Activated CD4-positive, alpha-beta T cell treated with anti-CD3 and anti-CD28 coated beads for 48 hours (primary cell): ENCODE data around the gene POU2AF2.
"Not testable (repeated sequence)": the region's sequence is repeated elsewhere in the genome, so short reads cannot be mapped to it uniquely, and the experiment has no call there.

Experiments
- DNase-seq: peaks from one replicate; pipeline ENCODE4 v3.0.0-alpha.2; 2020

Gene POU2AF2

DNA sequence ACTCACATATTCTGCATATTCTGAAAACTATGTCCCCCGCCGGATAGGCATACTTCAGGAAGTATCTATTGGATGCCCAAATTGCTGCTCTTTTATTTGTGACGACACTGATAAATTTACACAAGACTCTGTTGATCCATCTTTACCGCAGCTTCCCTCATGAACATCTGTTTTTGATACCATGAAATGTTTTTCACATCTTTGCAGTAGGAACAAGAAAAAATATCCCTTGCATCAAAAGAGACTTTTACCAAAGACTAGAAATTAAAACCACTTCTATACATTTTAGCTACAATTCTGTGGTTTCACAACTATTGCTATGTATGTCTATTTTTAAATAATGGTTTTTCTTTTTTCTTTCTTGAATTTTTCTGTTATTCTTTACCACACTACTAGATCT, 15.3 kb downstream of the POU2AF2 start:
- DNase-seq, result no peak

DNA sequence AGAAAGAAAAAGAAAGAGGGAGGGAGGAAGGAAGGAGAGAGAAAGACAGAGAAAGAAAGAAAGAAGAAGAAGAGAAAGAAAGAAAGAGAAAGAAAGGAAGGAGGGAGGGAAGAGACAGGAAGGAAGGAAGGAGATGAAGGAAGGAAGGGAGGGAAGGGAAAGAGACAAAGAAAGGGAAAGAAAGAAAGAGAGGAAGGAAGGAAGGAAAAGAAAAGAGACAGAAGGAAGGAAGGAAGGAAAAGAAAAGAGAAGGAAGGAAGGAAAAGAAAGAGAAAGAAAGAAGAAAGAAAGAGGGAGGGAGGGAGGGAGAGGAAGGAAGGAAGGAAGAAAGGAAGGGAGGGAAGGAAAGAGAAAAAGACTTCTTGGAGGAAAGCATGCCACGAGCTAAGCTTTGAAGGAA, 19.1 kb downstream of the POU2AF2 start:
- no peak for DNase-seq

DNA sequence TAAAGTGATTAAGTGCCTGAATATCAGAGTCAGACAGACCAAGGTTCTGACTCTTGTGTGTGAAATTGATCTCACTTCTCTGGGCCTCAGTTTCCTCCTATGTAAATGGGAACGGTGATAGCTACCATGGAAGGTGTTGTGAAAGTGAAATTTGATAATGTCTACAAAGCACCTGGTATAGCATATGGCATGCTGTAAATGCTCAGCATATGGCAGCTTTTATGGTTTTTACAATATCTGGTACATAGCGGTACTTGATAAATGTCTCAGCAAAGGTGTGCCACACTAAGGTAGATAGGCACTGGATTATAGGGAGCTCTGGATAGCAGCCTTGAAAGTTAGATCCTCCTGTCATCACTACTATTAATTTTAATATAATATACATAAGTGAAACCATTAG, 19.9 kb downstream of the POU2AF2 start:
- no peak for DNase-seq

DNA sequence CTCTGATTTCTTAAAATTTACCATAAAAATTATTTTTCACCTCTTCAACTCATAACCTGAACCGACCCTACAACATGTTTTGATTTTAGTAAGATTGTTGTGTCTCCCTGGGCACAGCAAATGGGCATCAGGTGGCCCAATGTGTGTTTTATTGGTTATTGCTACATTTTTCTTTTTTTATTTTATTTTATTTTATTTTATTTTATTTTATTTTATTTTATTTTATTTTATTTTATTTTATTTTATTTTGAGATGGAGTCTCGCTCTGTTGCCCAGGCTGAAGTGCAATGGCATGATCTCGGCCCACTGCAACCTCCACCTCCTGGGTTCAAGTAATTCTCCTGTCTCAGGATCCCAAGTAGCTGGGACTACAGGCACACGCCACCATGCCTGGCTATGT, 22.8 kb downstream of the POU2AF2 start:
- not testable (repeated sequence) for DNase-seq

DNA sequence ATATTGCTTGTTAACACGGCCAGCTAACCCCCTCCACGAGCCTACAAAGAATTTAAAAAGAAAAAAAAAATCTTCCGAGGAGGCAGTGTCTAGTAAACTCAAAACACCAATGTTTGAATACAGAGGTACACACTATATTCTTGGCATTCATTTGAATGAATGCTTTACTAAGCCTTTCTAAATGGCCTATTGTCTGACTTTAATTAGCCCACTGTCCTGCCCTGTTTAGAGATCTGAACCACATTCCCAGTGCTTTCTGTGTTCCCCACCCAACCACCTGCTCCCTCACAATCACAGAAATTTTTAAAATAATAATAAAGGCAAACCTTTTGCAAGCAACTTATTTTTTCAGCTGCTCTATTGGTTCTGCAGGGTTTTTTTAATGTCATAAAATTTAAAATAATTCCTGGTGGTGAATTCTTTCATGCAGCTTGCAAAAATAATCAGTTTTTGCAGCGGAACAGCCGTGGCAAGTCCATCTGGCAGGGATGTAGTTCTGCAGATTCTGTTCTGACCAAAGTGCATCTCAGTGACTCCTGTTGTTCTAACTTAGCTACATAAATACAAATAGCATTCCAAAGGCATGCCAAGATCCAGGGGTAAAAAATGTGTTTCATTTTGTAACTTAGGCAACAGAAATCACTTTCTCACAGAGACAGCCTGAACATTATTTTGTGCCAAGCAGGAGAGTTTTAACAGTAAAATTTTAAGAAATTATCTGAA, 23.8 kb downstream of the POU2AF2 start:
- DNase-seq, result no peak

DNA sequence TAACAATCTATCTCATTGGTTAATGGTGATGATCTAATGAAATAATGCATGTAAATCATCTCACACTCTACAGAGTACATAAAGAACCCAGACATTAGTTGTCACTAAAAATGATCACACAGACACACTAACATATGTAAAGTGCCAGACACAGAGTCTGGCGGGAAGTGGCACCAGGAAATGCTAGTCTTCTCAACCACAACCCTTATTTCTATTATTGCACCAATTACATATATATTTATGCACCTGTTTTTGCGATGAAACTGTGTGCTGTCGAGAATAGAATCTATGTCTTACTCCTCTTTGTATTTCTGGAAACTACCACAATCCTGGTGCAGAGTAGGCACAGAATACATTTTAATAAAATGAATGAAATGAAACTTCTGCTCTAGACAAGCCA, 26.9 kb downstream of the POU2AF2 start:
- no peak for DNase-seq

DNA sequence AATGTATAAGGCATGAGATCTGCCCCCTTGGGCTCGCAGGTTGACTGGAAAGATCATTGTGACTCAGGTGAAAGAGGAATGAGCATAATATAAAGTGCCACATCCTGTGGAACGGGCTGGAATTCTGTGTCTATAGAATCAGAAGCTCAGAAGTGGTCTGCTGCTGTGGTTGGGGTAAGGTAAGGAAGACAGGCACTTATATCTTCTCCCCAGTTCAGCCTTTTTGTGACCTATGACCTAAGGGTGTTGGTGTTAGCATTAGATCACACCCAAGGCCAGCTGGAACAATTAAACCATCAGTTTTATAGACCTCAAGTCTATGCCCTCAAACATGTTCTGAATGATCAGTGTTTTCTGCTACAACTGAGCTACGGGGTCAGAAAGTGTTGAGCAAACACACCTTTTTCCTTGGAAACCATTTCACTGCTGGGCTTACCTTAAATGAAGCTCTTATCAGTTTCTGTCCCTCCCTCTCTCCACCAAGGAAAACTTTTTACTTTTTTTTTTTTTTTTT, 37.1 kb downstream of the POU2AF2 start:
- no peak for DNase-seq

DNA sequence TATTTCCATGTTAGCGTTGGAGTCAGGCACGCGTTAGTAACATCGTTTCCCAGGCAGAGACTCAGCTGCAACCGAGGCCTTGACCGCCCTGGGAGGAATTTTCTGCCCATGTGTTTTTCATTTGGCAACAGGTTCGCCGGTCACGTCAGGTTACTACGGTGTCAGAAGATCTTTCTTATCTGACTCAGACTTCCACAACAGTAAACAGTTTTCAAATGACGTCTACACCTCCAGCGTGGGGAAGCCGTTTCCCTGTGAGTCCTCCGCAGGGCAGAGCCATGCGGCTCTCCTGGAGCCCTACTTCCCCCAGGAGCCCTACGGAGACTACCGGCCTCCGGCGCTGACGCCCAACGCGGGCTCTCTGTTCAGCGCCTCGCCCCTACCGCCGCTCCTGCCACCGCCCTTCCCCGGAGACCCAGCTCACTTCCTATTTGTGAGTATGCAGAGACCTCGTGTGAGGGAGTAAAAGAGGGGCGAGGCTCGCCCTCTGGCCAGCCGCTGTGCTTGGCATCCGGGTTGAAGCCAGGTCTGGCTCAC, 38.5 kb downstream of the POU2AF2 start:
- no peak for DNase-seq

DNA sequence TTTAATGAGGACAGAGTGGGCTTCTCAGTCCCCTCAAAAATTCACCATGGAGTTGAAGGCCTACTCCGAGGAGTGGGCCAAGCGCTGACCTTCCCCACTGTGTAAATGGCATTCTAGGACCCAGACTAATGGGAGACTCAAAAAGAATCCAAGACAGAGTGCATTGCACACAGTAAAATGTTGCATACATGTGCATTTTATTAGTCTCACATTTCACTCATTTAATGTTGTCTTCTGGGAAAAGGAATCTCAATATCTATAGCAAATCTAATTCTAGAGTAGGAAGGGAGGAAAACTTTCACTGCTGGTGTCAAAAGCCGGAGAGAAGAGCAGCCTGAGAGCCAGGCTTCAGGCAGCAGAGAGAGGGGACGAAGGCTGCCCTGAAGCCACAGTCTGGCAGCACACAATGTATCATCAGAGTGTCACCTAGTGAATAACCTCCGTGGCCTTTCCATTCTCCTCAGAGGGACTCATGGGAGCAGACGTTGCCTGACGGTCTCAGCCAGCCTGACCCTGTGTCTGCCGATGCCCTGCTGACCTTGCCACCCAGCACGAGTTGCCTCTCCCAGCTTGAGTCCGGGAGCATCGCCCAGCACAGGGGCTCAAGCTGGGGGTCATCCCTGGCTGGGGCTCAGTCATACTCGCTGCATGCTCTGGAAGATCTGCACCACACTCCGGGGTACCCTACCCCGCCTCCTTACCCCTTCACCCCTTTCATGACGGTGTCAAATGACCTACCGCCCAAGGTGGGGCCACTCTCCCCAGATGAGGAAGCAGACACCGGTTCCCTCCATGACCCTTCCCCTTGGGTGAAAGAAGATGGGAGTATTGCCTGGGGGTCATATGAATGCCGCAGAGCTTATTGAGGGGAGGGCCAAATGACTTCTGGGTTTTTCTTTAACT, 39.9 kb downstream of the POU2AF2 start:
- DNase-seq, result no peak

DNA sequence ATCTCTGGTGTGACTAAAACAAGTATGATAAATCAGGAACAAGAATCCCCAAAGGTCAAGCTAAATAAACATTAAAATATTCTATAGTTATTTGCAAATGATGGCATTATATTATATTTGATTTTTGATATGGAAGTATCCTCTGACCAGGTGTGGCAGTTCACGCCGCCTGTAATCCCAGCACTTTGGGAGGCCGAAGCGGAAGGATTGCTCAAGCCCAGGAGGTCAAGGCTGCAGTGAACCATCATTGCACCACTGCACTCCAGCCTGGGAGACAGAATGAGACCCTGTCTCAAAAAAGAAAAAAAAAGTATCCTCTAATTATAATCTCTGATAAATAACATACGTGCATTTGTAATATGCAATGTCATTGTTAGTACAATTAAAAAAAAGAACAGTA, 46.2 kb downstream of the POU2AF2 start:
- DNase-seq, result no peak

DNA sequence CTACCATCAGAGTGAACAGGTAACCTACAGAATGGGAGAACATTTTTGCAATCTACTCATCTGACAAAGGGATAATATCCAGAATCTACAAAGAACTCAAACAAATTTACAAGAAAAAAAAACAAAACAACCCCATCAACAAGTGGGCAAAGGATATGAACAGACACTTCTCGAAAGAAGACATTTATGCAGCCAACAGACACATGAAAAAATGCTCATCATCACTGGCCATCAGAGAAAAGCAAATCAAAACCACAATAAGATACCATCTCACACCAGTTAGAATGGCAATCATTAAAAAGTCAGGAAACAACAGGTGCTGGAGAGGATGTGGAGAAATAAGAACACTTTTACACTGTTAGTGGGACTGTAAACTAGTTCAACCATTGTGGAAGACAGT, 46.9 kb downstream of the POU2AF2 start:
- DNase-seq, result not testable (repeated sequence)

DNA sequence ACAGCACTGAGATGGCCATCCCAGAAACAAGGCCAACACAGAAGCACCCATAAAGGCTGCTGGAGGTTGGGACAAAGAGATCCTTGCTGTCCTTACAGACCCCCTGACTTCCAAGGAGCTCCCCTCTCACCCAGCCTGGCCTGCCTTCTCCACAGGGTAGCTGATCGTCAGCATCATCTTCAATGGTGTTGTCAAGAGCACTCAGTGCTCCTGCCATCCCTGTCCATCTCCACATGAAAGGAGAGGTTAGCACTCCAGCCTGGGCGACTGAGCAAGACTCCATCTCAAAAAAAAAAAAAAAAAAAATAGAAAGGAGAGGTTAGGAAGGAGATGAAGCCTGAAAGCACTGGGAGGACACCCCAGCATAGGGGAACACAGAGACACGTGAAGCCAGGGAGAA, 50.7 kb downstream of the POU2AF2 start:
- no peak for DNase-seq

DNA sequence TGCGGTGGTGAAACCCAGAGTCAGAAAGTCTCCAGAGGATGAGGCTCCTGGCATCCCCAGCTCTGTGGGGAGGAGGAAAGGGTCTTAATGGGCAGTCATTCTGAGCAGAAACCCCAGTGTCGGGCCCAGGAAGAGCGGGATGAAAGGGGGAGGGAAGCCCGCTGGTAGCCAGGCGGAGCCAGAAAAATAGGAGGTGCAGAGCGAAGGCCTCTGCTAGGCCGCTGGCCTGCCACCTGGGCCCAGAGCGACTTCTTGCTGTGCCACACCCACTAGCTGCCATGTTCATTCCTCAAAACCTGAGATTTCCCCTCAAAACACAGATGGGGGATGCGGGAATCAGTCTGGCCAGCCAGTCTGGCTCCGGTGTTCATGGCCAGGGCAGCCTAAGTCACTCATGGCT, 52.2 kb downstream of the POU2AF2 start:
- no peak for DNase-seq

DNA sequence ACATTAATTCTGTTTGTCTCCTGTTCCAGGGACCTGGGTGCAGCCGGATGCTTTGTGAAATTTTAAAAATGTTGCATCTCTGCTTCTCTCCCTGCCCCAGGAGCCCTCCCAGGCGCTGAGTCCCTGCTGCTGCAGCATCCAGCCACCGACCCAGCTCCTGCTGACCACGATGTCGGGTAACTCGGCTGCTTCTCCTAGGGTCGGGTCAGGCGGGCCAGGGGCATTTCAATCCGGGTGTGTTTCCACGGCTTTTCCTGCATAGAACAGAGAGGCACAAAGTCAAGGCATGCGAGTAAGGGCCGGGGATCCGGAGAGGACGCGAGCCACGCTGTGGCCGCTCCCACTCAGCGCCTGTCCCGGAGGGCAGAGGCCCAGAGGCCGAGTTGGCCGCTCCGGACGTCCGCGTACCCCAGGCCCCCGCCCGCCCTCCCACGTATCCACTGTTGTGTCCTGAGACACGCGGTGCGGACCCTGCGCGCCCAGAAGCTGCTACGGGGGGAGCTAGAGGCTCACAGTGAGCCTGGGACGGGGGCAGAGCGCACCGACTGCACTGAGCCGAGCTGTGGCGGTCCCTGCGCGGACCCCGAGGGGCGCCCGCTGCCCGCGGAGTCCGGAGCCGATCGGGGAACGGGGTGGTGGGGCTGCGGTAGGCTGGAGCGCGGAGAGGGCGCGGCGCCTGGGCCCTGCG, 53.0 kb downstream of the POU2AF2 start, which contains the start of gene POU2AF3:
POU2AF3 (plus strand) TSS at position 134 of the 688 bp plus-strand sequence; CDS start at position 170, 36 bp downstream.
- no peak for DNase-seq

DNA sequence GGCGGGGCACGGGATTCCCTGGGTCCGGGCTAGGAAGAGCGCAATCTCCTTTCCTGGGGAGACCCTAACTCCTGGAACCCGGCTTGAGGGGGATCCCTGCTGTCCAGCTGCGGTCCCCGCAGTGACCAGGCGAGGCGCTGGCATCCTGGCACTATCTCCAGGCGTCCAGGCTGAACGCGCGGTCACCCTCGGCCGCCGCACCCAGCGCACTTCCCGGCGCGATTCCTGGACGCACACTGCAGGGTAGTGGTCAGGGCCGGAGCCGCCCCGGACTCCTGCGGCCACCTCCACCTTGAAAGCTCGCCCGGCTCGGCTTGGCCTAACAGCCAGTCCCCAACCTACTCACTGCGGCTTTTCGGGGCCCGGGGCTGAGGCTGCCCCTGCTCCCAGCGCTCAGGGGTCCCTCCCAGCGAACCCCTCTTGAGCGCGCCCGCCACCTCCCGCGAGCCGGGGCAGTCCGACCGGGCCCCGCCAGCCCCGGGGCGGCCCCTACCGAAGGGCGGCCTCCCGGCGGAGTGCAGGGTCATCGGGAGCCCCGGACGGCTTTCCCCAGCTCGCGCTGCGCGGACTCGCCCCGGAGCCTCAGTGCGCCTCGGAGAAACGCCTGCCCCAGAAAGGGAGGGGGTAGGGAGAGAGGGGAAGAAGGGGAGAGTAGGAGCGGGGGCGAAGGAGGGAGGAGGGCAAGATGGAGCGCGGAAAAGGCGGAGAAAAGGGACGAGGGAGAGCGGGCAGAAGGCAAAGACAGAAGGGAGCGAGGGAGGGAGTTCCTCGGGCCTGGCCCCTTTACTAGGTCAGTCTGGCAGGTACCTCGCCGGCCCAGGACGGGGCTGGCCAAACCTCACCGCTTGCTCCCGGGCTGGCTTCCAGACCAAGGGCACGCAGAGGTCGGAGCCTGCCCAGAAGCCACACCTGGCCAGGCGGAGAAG, 53.8 kb downstream of the POU2AF2 start:
- DNase-seq, result peak; percentile 32

DNA sequence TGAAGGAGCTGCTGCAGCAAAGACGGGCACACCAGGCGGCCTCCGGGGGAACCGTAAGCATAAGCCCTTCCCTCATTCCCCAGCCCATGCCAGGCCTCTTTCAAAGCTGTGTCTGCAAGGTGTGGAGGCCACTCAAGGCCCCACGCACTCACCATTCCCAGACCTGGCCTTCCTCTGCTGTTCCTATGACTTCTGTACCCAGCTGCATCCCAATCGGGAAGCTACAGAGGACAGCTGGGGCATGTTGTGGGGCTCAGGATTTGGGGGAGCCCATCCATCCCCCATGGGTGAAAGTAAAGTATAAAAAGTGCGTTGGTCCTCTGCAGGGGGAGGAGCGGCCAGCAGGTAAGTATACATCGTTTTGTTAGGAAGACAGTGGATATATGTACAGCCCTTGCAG, 55.0 kb downstream of the POU2AF2 start:
- DNase-seq, result no peak

DNA sequence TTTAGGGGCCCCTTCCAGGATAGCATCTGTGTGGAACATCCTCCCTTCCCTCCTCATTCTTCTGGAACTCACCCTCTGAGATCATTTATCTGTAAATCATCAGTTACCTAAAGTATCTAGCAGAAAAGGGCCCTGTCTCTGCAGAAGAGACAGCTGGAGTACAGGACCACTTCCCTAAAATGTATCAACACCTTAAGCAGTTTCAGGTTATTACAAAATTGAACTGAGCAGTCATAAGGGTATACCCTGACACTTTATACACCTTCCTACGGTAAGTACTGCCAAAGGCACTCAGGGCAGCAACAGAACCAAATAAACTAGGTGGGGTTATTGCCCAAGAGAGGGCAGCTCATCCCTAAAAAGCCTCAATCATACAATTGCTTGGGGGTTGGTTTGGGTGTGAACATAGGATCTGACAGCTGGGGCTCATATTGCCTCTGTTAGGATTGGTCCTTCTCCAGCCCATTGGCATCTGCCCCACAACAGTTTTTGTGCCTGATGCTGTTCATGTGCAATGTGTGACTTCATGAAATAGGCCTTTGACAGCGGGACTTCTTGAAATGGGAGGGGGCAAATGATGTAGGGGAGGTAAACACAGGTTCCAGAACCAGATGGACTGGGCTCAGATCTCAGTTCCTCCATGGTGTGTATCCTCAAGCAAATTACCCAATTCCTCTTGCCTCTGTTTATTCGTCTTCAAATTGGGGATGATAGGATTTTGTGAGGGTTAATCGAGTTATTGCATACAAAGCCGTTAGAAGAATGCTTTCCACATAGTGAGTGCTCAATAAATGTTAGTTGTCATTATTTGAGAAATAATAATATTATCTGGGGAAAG, 55.7 kb downstream of the POU2AF2 start:
- DNase-seq, result no peak

DNA sequence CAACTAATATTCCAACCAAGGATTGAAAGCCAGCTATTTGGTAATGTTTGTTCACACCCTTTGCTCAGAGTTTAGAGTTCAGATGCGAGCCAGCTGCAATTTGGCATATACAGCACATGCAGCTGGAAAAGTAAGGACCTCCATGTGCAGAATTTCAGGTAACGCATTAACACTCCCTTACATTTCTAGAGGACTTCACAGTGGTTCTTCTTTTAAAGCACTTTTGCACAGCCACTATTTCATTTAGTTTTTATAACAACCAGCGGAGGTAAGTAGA, 56.3 kb downstream of the POU2AF2 start:
- DNase-seq, result no peak

DNA sequence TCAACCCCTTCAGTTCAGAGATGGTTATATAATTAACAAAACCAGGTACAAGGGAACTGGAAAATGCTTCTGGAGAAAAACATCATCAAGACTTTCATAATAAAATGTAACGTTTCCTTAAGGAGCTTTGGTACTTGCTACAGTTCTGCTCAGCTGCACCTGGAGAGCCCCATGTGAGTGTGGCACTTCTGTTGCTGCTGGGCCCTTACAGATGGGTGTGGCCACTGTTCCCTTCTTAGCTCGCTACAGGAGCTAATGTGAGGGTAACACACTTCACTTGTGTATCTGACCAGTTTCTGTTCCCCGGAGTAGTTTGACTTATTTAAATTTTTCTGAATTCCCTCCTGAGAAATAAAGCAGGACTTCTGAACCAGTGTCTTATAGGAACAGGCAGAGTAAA, 56.8 kb downstream of the POU2AF2 start:
- DNase-seq, result no peak

DNA sequence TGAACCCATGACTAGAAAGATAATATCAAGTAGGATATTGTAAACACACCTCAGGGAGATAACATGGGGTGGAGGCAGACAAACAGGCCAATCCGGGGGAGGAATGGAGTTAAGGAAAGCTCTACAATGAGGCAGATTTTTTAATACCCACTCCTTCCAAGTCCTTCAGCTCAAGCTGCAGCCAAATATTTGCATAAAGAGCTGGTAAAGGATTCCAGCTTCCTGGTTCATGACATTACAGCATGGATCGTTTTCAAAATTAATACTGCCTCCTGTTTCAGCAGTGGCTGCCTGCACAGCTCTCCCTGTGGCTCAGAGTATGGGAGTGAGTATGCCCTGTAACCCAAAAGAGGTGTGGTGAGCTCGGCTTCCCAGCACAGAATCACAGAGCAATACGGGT, 57.9 kb downstream of the POU2AF2 start:
- no peak for DNase-seq

DNA sequence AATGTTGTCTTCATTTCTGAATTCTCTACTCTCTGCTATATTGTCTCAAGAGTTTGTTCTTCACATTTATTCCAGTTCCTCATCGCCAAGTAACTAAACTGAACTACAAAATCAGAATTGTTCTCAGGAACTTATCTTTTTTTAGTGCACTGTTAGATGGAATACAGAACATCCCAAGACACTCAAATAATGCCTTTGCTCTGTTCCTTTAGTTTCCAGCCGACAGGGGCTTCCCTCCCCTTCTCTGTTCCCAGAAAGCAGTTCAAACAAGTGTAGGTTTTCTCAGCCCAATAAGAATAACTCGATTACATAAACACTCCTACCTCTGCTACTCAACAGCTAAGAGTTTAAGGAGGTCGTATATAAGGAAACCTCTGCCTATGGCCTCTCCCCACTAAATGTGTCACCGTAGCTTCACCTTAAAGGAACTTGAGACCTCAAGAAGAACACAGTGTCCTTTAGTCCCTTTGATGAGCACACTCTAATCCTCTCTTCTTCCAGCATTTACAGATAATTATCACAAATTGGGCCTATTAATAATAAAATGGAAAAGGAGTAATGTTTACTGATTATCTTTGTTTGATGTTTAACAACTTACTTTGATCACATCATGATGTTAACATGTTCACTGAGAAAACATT, 59.8 kb downstream of the POU2AF2 start:
- DNase-seq, result no peak
